Prostate gland (tissue), 2 donors: ENCODE data around the gene MYH9.

Experiments
- CTCF ChIP-seq, 4 experiments: fragments of 200-600 bp in 2 of 4; fragments of 450-650 bp in 2 of 4; sonication (generic) in 2 of 4; IDR thresholded peaks; 1 replicate in 3 of 4; 2 replicates in 1 of 4; pipeline ENCODE4 v1.5.1; 2016 to 2019; ENCODE audit warnings: antibody characterized with exemption in 4 of 4, mild to moderate bottlenecking in 2 of 4, moderate library complexity in 2 of 4
- POLR2A ChIP-seq: fragments of 450-650 bp; IDR thresholded peaks from one replicate; pipeline ENCODE4 v1.6.1; 2016; ENCODE audit warnings: antibody characterized with exemption, mild to moderate bottlenecking

- TF ChIP-seq CTCF (IDR thresholded peaks at IDR 0.05) (no peak), POLR2A (no peak)
These were observed 105.4 kb downstream of the MYH9 start for GRCh38 chr22:36282328-36282831.
